Measurements from ENCODE around the gene THAP2.

DNA sequence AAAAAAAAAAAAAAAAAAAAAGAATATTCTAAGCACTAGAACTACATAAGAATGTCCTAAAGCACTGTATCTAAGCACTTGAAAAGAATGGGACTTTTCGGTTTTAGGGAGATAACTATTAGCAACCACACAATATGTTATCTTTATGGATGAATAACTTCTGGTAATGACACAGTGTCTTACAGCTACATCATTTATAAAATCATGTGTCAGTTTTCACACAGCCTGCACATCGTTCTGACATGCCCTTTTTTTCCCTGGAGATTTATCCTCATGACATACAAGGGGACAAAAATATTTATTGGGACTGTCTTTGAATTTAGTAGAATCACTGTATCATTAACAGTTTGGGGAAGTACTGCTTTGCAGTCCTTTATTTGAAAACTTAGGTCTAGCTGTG, 39.1 kb downstream of the THAP2 start:
- TF ChIP-seq POLR2A (IDR thresholded peaks at IDR 0.05; ENCODE audit: low read length) (no peak), GATA1 (IDR thresholded peaks at IDR 0.05; ENCODE audit: low read depth, low read length) (no peak)

Measured in erythroblast (primary cell).